HG02642 (cell line): ENCODE measurements around the gene DIAPH2.
A peak's percentile ranks its signal among the peaks of the same experiment; 100 is the strongest.
"Not testable (repeated sequence)": the region's sequence is repeated elsewhere in the genome, so short reads cannot be mapped to it uniquely, and the experiment has no call there.

Source experiments
- ATAC-seq: cut with Tn5 transposase; IDR thresholded peaks from one replicate; pipeline ENCODE4 v1.9.1; 2021; ENCODE audit warnings: mild to moderate bottlenecking; ENCODE audit not compliant: unreplicated experiment, poor library complexity

Gene DIAPH2

GRCh38 chrX:96714393-96714792 lies 29.8 kb downstream of the DIAPH2 start:
- not testable (repeated sequence) for ATAC-seq

- ATAC-seq: no peak
Measured at GRCh38 chrX:96715481-96715880, 30.8 kb downstream of the DIAPH2 start.

GRCh38 chrX:96719161-96719875 lies 34.7 kb downstream of the DIAPH2 start:
- no peak for ATAC-seq

- ATAC-seq: peak; percentile 100
Measured at GRCh38 chrX:96721354-96721753, 36.7 kb downstream of the DIAPH2 start.

- ATAC-seq: no peak
Measured at GRCh38 chrX:96722781-96723180, 38.1 kb downstream of the DIAPH2 start.

GRCh38 chrX:96729053-96729452 lies 44.4 kb downstream of the DIAPH2 start:
- ATAC-seq: no peak

GRCh38 chrX:96729868-96730643 lies 45.4 kb downstream of the DIAPH2 start:
- ATAC-seq: no peak

GRCh38 chrX:96731000-96731399 lies 46.4 kb downstream of the DIAPH2 start:
- ATAC-seq: not testable (repeated sequence)

GRCh38 chrX:96743367-96744073 lies 58.9 kb downstream of the DIAPH2 start:
- no peak for ATAC-seq

GRCh38 chrX:96752781-96753180 lies 68.1 kb downstream of the DIAPH2 start:
- no peak for ATAC-seq

- ATAC-seq: no peak
Measured at GRCh38 chrX:96753230-96753629, 68.6 kb downstream of the DIAPH2 start.

GRCh38 chrX:96756491-96756890 lies 71.8 kb downstream of the DIAPH2 start:
- no peak for ATAC-seq

GRCh38 chrX:96761566-96761965 lies 76.9 kb downstream of the DIAPH2 start:
- no peak for ATAC-seq

- ATAC-seq: no peak
Measured at GRCh38 chrX:96763608-96764007, 79.0 kb downstream of the DIAPH2 start.

- peak; percentile 79 for ATAC-seq
Measured at GRCh38 chrX:96764864-96765263, 80.2 kb downstream of the DIAPH2 start.

GRCh38 chrX:96770315-96770714 lies 85.7 kb downstream of the DIAPH2 start:
- no peak for ATAC-seq

GRCh38 chrX:96771486-96771885 lies 86.8 kb downstream of the DIAPH2 start:
- no peak for ATAC-seq

GRCh38 chrX:96774116-96774515 lies 89.5 kb downstream of the DIAPH2 start:
- ATAC-seq: no peak

- no peak for ATAC-seq
Measured at GRCh38 chrX:96776966-96777365, 92.3 kb downstream of the DIAPH2 start.

- ATAC-seq: no peak
Measured at GRCh38 chrX:96791559-96791958, 106.9 kb downstream of the DIAPH2 start.

- no peak for ATAC-seq
Measured at GRCh38 chrX:96792047-96792446, 107.4 kb downstream of the DIAPH2 start.
